Endothelial cell of umbilical vein (primary cell): ENCODE data around the gene NBR1.
"Not testable (repeated sequence)": the region's sequence is repeated elsewhere in the genome, so short reads cannot be mapped to it uniquely, and the experiment has no call there.

Experiments
- CTCF ChIP-seq, 2 donors: IDR thresholded peaks; 1 replicate in 1 of 2; 2 replicates in 1 of 2; pipeline ENCODE4 v1.5.1; 2011; ENCODE audit warnings: low read length in 2 of 2, mild to moderate bottlenecking in 2 of 2, moderate library complexity in 2 of 2, control low read depth in 1 of 2, inconsistent platforms in 1 of 2, low read depth in 1 of 2; ENCODE audit not compliant: insufficient read depth in 1 of 2; ENCODE audit errors: extremely low read depth in 1 of 2
- EZH2 ChIP-seq: IDR thresholded peaks from 2 replicates; pipeline ENCODE4 v1.6.1; 2012; ENCODE audit warnings: borderline replicate concordance, low read depth, mild to moderate bottlenecking, moderate library complexity, low read length, inconsistent platforms; ENCODE audit not compliant: severe bottlenecking
- FOS ChIP-seq: IDR thresholded peaks from 2 replicates; pipeline ENCODE4 v1.6.1; 2011; ENCODE audit warnings: mild to moderate bottlenecking, low read length, moderate library complexity, borderline replicate concordance; ENCODE audit not compliant: insufficient read depth
- JUN ChIP-seq: IDR thresholded peaks from 2 replicates; pipeline ENCODE4 v1.6.1; 2011; ENCODE audit warnings: borderline replicate concordance, low read depth; ENCODE audit not compliant: insufficient read length, insufficient read depth
- MYC ChIP-seq: IDR thresholded peaks from one replicate; pipeline ENCODE4 v1.6.1; 2011; ENCODE audit warnings: mild to moderate bottlenecking, low read depth, low read length
- POLR2AphosphoS5 ChIP-seq: IDR thresholded peaks from 2 replicates; pipeline ENCODE4 v1.6.1; 2012; ENCODE audit warnings: low read depth, mild to moderate bottlenecking, control low read depth, low read length, moderate library complexity; ENCODE audit not compliant: insufficient read depth
- TF ChIP-seq, protein P1 (sequence below): IDR thresholded peaks from 2 replicates; pipeline ENCODE4 v1.6.1; 2011; ENCODE audit not compliant: insufficient read depth, insufficient read length

GRCh38 chr17:43232021-43232699 lies 61.1 kb downstream of the NBR1 start:
- TF ChIP-seq, protein P1, sequence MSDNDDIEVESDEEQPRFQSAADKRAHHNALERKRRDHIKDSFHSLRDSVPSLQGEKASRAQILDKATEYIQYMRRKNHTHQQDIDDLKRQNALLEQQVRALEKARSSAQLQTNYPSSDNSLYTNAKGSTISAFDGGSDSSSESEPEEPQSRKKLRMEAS = not testable (repeated sequence)
- not testable (repeated sequence) for TF ChIP-seq CTCF (IDR thresholded peaks at IDR 0.05; ENCODE audit: extremely low read depth in 1 of 2, insufficient read depth in 1 of 2, low read depth in 1 of 2, low read length in 2 of 2); FOS; JUN; EZH2; POLR2AphosphoS5; MYC
